Measurements from ENCODE around the gene PPIF. TPM values are rescaled to one million over a fixed set of nuclear protein-coding genes. Genes with fewer than 3 reads are reported as not detected.

The PPIF gene
- total and polyA plus RNA-seq, 2 donors (not counting 1 experiment from before 2014, with no cell fraction given) = 50.4 to 100 TPM

GRCh38 chr10:79313320-79313719 lies 33.9 kb upstream of the PPIF start:
- CTCF ChIA-PET = no interaction called here
- Mint-ChIP-seq H3K4me3 (no peak overlapping the region), H3K27ac (no peak overlapping the region), H3K27me3 (no peaks in the 10 kb centered on the region), H3K9me3 (ENCODE audit: insufficient read depth) (no peaks in the 10 kb centered on the region), H3K4me1 (peaks cover 24% of the 10 kb centered on the region)
- H3K4me3 ChIP-seq (ENCODE audit: control extremely low read depth in 1 of 5, extremely low read depth in 1 of 5, insufficient read depth in 1 of 5, low read depth in 2 of 5, low read length in 4 of 5) = no peak overlapping the region
- no peak for ATAC-seq (ENCODE audit: low read depth)
- H3K4me2 ChIP-seq (replicated peaks; ENCODE audit: low read depth, low read length, poor library complexity, severe bottlenecking) = no peak overlapping the region
- TF ChIP-seq EZH2 (IDR thresholded peaks at IDR 0.05; ENCODE audit: borderline replicate concordance, insufficient read depth, low read depth, low read length, poor library complexity, severe bottlenecking) (no peak), CTCF (IDR thresholded peaks at IDR 0.05) (no peak)
- 85% methylated on average over 2 of the region's 8 CpGs for WGBS (ENCODE audit: insufficient coverage)
- no peak for DNase-seq
- no peaks in the 10 kb centered on the region for H3K9me3 ChIP-seq (ENCODE audit: control extremely low read depth in 1 of 3, control insufficient read depth in 2 of 3, insufficient read depth in 1 of 3, low read length in 2 of 3)
- peaks cover 0 to 38% of the 10 kb centered on the region in 2 experiments for H3K36me3 ChIP-seq (replicated peaks in 1 of 2; ENCODE audit: control extremely low read depth in 1 of 2, control insufficient read depth in 1 of 2, extremely low read depth in 1 of 2, insufficient read depth in 2 of 2, low read length in 1 of 2)
- peaks cover 17 to 20% of the 10 kb centered on the region in 2 donors for H3K4me1 ChIP-seq (ENCODE audit: control insufficient read depth in 2 of 2, insufficient read depth in 2 of 2, low read length in 2 of 2)
- H2AFZ ChIP-seq (ENCODE audit: insufficient read depth, low read depth, low read length, poor library complexity, severe bottlenecking) = no peak overlapping the region
- no peaks in the 10 kb centered on the region for H3K27me3 ChIP-seq (replicated peaks in 1 of 4; ENCODE audit: control extremely low read depth in 1 of 4, control insufficient read depth in 3 of 4, insufficient read depth in 4 of 4, low read length in 3 of 4)
- no peak overlapping the region for H3K27ac ChIP-seq (ENCODE audit: low read length in 2 of 2)
- POLR2A ChIA-PET = no interaction called here
- no peaks in the 10 kb centered on the region for H4K20me1 ChIP-seq (ENCODE audit: control insufficient read depth, insufficient read depth, low read length, poor library complexity, severe bottlenecking)
- intact Hi-C loops (cut with micrococcal nuclease) = no loop called here
- H3K9ac ChIP-seq (ENCODE audit: low read length) = no peak overlapping the region
- no peaks in the 10 kb centered on the region for H3K79me2 ChIP-seq (ENCODE audit: control insufficient read depth, insufficient read depth, low read length)

GRCh38 chr10:79313911-79314439 lies 33.3 kb upstream of the PPIF start:
- Histone ChIP-seq H4K20me1 (ENCODE audit: control insufficient read depth, insufficient read depth, low read length, poor library complexity, severe bottlenecking) (no peaks in the 10 kb centered on the region), H2AFZ (ENCODE audit: insufficient read depth, low read depth, low read length, poor library complexity, severe bottlenecking) (no peak overlapping the region), H3K4me3 (ENCODE audit: control extremely low read depth in 1 of 5, extremely low read depth in 1 of 5, insufficient read depth in 1 of 5, low read depth in 2 of 5, low read length in 4 of 5) (no peak overlapping the region), H3K9me3 (ENCODE audit: control extremely low read depth in 1 of 3, control insufficient read depth in 2 of 3, insufficient read depth in 1 of 3, low read length in 2 of 3) (no peaks in the 10 kb centered on the region), H3K9ac (ENCODE audit: low read length) (no peak overlapping the region), H3K79me2 (ENCODE audit: control insufficient read depth, insufficient read depth, low read length) (no peaks in the 10 kb centered on the region), H3K4me2 (replicated peaks; ENCODE audit: low read depth, low read length, poor library complexity, severe bottlenecking) (no peak overlapping the region), H3K4me1 (ENCODE audit: control insufficient read depth in 2 of 2, insufficient read depth in 2 of 2, low read length in 2 of 2) (peaks cover 17 to 21% of the 10 kb centered on the region in 2 donors), H3K27ac (ENCODE audit: low read length in 2 of 2) (no peak overlapping the region), H3K27me3 (replicated peaks in 1 of 4; ENCODE audit: control extremely low read depth in 1 of 4, control insufficient read depth in 3 of 4, insufficient read depth in 4 of 4, low read length in 3 of 4) (no peaks in the 10 kb centered on the region), H3K36me3 (replicated peaks in 1 of 2; ENCODE audit: control extremely low read depth in 1 of 2, control insufficient read depth in 1 of 2, extremely low read depth in 1 of 2, insufficient read depth in 2 of 2, low read length in 1 of 2) (peaks cover 0 to 32% of the 10 kb centered on the region in 2 experiments)
- peaks cover 30% of the 10 kb centered on the region for H3K4me1 Mint-ChIP-seq
- TF ChIP-seq EZH2 (IDR thresholded peaks at IDR 0.05; ENCODE audit: borderline replicate concordance, insufficient read depth, low read depth, low read length, poor library complexity, severe bottlenecking) (no peak), CTCF (IDR thresholded peaks at IDR 0.05) (no peak)
- 98% methylated on average over 10 of the region's 11 CpGs for WGBS (ENCODE audit: insufficient coverage)
- intact Hi-C loops (cut with micrococcal nuclease) = no loop called here
- peaks cover 3% of the 10 kb centered on the region for H3K9me3 Mint-ChIP-seq (ENCODE audit: insufficient read depth)
- no peak for ATAC-seq (ENCODE audit: low read depth)
- H3K27ac Mint-ChIP-seq = no peak overlapping the region
- no peaks in the 10 kb centered on the region for H3K27me3 Mint-ChIP-seq
- no peak for DNase-seq
- POLR2A ChIA-PET = no interaction called here
- no peak overlapping the region for H3K4me3 Mint-ChIP-seq
- CTCF ChIA-PET = no interaction called here
